ENCODE results near the gene CACNA1C.

GRCh38 chr12:2341051-2341751 is 288.4 kb downstream of the CACNA1C start:
- TF ChIP-seq EP300 (IDR thresholded peaks at IDR 0.05) (no peak), CTCF (IDR thresholded peaks at IDR 0.05) (no peak)
